ENCODE data around the gene LRRC72. TPM values are rescaled to one million over a fixed set of nuclear protein-coding genes. Genes with fewer than 3 reads are reported as not detected.

LRRC72 gene
- total RNA-seq, 1 experiment from 2014 or later: not detected

DNA sequence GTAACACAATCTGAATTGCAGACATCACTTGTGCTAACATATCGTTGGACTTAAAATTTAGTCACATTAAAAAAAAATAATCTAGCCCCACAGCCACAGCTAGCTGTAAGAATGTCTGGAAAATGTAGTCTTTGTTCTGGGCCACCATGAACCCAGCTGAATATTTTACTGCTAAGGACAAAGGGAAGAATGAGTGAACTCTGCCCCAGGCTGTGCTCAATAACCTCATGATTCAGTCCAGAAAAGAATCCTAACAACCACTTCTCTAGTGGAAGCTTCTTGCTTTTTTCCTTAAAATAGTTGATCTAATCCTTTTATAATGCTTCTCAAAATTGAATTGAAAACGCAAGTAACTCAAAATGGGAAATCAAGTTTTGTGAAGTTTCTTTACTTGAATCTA is 35.5 kb upstream of the LRRC72 start:
- DNase-seq (ENCODE audit: low read depth, low spot score) (no peak), ATAC-seq (no peak)
- Histone ChIP-seq H3K4me3 (ENCODE audit: low read depth in 2 of 2, low read length in 2 of 2) (no peak overlapping the region), H3K36me3 (ENCODE audit: control insufficient read depth, insufficient read depth, low read length) (no peaks in the 10 kb centered on the region), H3K27ac (ENCODE audit: low read length) (no peak overlapping the region), H3K4me1 (ENCODE audit: control insufficient read depth, insufficient read depth, low read length) (no peaks in the 10 kb centered on the region), H3K9me3 (ENCODE audit: control insufficient read depth, insufficient read depth, low read depth, low read length) (no peaks in the 10 kb centered on the region), H3K27me3 (ENCODE audit: control insufficient read depth, insufficient read depth, low read length) (no peaks in the 10 kb centered on the region)
- TF ChIP-seq, protein P1, sequence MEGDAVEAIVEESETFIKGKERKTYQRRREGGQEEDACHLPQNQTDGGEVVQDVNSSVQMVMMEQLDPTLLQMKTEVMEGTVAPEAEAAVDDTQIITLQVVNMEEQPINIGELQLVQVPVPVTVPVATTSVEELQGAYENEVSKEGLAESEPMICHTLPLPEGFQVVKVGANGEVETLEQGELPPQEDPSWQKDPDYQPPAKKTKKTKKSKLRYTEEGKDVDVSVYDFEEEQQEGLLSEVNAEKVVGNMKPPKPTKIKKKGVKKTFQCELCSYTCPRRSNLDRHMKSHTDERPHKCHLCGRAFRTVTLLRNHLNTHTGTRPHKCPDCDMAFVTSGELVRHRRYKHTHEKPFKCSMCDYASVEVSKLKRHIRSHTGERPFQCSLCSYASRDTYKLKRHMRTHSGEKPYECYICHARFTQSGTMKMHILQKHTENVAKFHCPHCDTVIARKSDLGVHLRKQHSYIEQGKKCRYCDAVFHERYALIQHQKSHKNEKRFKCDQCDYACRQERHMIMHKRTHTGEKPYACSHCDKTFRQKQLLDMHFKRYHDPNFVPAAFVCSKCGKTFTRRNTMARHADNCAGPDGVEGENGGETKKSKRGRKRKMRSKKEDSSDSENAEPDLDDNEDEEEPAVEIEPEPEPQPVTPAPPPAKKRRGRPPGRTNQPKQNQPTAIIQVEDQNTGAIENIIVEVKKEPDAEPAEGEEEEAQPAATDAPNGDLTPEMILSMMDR (IDR thresholded peaks at IDR 0.05): no peak
- no peak for TF ChIP-seq POLR2AphosphoS5 (IDR thresholded peaks at IDR 0.05; ENCODE audit: low read depth, low read length)
- TF ChIP-seq SIN3A (IDR thresholded peaks at IDR 0.05; ENCODE audit: borderline replicate concordance, insufficient read depth, low read depth, low read length): no peak
- no peak for TF ChIP-seq TCF7L2 (IDR thresholded peaks at IDR 0.05; ENCODE audit: low read depth, low read length)
- TF ChIP-seq, protein P2, sequence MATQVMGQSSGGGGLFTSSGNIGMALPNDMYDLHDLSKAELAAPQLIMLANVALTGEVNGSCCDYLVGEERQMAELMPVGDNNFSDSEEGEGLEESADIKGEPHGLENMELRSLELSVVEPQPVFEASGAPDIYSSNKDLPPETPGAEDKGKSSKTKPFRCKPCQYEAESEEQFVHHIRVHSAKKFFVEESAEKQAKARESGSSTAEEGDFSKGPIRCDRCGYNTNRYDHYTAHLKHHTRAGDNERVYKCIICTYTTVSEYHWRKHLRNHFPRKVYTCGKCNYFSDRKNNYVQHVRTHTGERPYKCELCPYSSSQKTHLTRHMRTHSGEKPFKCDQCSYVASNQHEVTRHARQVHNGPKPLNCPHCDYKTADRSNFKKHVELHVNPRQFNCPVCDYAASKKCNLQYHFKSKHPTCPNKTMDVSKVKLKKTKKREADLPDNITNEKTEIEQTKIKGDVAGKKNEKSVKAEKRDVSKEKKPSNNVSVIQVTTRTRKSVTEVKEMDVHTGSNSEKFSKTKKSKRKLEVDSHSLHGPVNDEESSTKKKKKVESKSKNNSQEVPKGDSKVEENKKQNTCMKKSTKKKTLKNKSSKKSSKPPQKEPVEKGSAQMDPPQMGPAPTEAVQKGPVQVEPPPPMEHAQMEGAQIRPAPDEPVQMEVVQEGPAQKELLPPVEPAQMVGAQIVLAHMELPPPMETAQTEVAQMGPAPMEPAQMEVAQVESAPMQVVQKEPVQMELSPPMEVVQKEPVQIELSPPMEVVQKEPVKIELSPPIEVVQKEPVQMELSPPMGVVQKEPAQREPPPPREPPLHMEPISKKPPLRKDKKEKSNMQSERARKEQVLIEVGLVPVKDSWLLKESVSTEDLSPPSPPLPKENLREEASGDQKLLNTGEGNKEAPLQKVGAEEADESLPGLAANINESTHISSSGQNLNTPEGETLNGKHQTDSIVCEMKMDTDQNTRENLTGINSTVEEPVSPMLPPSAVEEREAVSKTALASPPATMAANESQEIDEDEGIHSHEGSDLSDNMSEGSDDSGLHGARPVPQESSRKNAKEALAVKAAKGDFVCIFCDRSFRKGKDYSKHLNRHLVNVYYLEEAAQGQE (IDR thresholded peaks at IDR 0.05; ENCODE audit: insufficient read depth in 1 of 2, low read depth in 2 of 2, low read length in 1 of 2): no peak
- BruUV-seq (replicated peaks): no TSS peak
- intact Hi-C loops (cut with micrococcal nuclease; ENCODE audit: unreplicated experiment) (no loop called here), in situ Hi-C loops (cut with HindIII; ENCODE audit: low pct_unique_long_range_greater_than_20kb, low sequenced_read_pairs) (no loop called here)
- ChIA-PET POLR2A (no interaction called here), CTCF (no interaction called here)

DNA sequence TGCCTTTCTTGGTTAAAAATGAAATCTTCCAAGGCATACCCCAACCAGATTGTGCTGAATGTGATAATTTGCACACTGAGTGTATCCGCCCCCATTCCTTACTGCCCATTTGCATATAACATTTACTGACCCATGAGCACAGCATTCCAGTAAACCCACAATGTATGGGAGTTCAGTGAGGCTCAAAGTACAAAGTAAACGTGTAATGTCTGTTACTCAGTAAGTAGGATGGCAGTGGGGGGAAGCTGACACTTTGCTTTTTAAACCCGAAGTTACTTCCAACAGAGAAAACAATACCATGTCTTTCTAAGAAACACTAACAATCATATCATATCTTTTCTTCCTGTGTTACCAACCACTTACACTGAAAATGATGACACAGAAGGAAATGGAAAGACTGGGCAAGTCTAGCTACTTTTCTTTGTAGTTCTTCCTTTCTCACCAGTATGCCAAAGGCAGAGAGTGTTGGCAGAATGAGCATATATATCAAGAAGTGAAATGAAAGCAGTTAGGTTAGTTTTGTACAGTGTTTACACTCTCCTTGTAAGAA is 34.0 kb upstream of the LRRC72 start:
- BruUV-seq (replicated peaks): no TSS peak
- Histone ChIP-seq H3K4me3 (ENCODE audit: low read depth in 2 of 2, low read length in 2 of 2) (no peak overlapping the region), H3K27ac (ENCODE audit: low read length) (no peak overlapping the region), H3K27me3 (ENCODE audit: control insufficient read depth, insufficient read depth, low read length) (no peaks in the 10 kb centered on the region), H3K36me3 (ENCODE audit: control insufficient read depth, insufficient read depth, low read length) (no peaks in the 10 kb centered on the region), H3K4me1 (ENCODE audit: control insufficient read depth, insufficient read depth, low read length) (no peaks in the 10 kb centered on the region), H3K9me3 (ENCODE audit: control insufficient read depth, insufficient read depth, low read depth, low read length) (no peaks in the 10 kb centered on the region)
- ChIA-PET POLR2A (no interaction called here), CTCF (no interaction called here)
- ATAC-seq: no peak
- in situ Hi-C loops (cut with HindIII; ENCODE audit: low pct_unique_long_range_greater_than_20kb, low sequenced_read_pairs): no loop called here
- intact Hi-C loops (cut with micrococcal nuclease; ENCODE audit: unreplicated experiment): no loop called here
- TF ChIP-seq, protein P1 (IDR thresholded peaks at IDR 0.05): no peak
- TF ChIP-seq, protein P2 (IDR thresholded peaks at IDR 0.05; ENCODE audit: insufficient read depth in 1 of 2, low read depth in 2 of 2, low read length in 1 of 2): no peak
- TF ChIP-seq POLR2AphosphoS5 (IDR thresholded peaks at IDR 0.05; ENCODE audit: low read depth, low read length): no peak
- TF ChIP-seq TCF7L2 (IDR thresholded peaks at IDR 0.05; ENCODE audit: low read depth, low read length): no peak
- no peak for TF ChIP-seq SIN3A (IDR thresholded peaks at IDR 0.05; ENCODE audit: borderline replicate concordance, insufficient read depth, low read depth, low read length)
- no peak for DNase-seq (ENCODE audit: low read depth, low spot score)
